ENCODE results near the gene RTL10.

Gene RTL10, protein sequence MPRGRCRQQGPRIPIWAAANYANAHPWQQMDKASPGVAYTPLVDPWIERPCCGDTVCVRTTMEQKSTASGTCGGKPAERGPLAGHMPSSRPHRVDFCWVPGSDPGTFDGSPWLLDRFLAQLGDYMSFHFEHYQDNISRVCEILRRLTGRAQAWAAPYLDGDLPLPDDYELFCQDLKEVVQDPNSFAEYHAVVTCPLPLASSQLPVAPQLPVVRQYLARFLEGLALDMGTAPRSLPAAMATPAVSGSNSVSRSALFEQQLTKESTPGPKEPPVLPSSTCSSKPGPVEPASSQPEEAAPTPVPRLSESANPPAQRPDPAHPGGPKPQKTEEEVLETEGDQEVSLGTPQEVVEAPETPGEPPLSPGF

DNA sequence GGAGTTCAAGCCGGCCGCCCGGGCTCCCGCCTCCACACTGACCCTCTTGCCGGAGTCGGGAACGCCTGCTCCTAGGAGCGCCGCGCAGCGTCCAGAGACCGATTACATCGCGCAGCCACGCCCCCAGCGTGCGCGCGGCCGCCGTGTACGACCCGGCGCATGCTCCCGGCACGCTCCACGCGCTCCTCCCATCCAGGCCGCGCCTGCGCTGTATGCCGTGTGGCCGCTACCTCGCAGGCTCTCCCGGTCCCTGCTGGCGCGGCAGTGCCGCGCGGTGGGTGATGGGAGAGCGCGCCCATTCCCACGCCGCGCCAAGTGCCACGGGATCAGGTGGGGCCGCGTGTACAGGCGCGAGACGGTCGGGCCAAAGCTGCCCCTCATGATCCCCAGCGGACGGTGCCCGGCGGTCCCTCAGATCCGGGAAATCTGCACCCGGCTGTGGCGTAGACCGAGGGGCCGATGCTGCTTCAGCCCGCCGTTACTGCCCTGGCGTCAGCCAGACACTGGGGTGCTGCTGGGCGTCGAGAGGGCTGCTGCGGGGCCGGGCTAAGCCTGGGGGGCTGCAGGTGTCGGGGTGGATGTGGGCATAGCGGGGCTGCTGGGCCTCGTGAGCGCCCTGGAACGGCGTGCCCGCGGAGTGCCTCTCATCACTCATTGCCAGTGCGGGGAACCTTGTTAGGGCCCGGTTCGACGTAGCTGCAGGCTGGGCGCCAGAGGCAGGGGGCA lies at the start of gene RTL10, which contains the start of gene GNB1L:
TSS of gene RTL10 (minus strand) at position 97 of the 726 bp plus-strand sequence. CDS start 2,613 bp downstream, outside the sequence.
TSS of gene GNB1L (minus strand) at position 97 of the 726 bp plus-strand sequence. CDS start 33,519 bp downstream, outside the sequence.
- DNase-seq (ENCODE audit: low spot score) = peak; percentile 98

DNA sequence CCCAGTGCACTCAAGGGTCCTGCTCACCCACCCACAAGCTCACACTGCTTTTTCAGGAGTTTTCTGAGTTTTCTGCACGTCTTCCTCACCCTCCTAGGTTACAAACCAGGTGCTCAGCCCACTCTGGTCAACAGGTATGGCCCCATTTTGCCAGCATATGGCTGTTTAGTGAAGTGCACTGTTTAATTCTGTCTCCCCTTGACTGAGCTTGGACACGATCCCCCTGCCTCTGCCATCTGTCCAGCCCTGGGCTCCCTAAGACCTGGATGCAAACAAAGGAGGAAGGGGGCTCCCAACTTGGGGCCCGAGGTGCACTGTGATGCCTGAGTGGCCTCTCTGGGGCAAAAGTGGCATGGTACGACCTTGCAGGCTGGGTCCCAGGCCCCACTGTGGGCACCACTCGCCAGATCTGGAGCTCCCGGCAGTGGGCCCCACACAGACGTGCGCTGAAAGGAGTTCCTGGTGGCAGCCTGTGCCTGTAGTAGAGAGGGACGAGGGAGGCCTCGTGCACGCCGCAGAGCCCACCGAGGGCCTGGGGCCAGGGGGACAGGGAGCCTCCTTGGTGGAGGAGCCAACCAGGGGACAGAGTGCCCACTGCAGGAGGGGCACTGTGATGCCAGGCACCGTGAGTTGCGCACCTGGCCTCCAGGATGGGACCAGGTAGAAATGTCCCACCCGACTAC lies 49.6 kb upstream of the RTL10 start:
- DNase-seq (ENCODE audit: low spot score) = no peak

DNA sequence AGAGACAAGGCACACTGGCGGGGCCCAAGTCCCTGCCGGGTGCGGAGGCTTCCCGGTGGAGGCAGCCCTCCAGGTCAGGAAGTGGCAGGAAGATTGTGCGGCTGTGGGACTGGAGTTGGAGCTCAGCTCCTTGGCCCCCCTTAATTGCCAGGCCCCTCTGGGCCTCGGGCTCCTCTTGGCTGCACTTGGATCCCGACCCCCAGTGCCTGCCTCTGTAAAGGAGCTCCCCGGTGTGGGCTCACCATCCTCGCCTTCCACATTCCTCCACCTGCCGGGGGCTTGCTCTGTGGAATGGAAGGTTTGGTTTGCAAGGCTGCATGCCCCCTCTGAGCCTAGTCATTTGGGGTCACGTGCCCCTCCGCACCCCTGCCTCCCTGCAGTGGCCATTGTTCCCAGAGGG lies 48.8 kb upstream of the RTL10 start:
- DNase-seq (ENCODE audit: low spot score) = no peak

DNA sequence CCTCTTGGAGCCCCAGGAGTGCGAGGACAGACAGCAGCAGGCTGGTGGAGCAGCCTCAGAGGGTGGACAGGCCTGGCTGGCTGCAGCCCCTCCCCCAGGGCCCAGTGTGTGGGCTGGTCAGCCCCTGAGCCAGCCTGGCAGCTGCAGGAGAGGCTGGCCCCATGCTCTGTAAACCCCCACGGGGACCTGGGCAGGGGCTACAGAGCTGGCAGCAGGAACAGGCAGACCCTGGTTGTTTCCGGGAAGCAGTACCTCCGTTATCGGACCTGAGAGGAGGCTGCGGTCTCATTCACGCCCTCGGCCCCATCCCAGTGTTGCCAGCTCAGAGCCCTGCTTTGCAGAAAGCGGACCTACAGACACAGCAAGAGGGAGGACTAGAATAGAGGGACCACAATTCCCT lies 48.4 kb upstream of the RTL10 start:
- no peak for DNase-seq (ENCODE audit: low spot score)

DNA sequence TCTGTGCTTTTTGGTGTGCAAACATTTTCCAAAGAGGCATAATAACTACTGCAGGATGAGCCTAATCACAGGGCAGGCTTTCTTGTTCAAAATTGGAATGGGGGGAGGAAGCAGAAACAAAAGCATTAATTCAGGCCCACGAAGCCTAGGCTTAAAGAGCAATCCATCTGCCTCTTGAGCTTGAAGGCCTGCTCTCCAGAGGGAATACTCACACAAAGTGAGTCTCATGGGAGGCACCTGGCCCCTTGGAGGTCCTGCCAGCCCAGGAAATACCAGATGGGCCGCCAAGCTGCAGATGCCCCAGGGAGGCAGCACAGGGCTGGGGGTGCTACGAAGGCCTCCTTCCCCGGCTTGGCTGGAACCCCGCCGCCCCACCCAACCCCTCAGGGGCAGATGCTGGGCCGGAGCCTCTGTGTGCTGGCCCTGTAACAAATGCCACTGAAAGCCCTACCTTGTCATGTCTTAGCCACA lies 47.6 kb upstream of the RTL10 start:
- DNase-seq (ENCODE audit: low spot score) = peak; percentile 57

DNA sequence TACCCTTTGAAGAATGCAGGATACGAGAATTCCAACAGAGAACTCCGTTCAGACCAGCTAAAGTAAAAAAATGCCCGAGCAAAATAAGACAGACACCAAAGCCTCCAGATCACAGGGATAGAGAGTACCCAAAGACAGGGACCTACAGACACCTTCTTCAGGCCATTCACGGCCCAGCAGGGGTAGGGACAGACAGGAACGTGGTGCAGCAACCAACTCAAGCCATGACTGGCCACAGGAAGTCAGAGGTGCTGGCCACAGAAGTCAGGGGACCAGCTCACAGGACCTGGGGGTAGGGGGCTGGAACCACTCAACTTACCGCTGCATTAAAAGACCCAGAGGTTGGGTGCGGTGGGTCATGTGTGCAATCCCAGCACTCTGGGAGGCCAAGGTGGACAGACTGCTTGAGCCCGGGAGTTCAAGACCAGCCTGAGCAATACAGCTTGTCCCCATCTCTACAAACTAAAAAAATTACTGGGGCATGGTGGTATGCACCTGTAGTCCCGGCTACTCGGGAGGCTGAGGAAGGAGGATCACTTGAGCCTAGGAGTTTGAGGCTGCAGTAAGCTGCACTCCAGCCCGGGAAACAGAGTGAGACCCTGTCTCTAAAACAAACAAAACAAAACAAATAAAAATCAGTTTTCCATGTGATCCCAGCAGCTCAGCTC lies 47.0 kb upstream of the RTL10 start:
- no peak for DNase-seq (ENCODE audit: low spot score)

DNA sequence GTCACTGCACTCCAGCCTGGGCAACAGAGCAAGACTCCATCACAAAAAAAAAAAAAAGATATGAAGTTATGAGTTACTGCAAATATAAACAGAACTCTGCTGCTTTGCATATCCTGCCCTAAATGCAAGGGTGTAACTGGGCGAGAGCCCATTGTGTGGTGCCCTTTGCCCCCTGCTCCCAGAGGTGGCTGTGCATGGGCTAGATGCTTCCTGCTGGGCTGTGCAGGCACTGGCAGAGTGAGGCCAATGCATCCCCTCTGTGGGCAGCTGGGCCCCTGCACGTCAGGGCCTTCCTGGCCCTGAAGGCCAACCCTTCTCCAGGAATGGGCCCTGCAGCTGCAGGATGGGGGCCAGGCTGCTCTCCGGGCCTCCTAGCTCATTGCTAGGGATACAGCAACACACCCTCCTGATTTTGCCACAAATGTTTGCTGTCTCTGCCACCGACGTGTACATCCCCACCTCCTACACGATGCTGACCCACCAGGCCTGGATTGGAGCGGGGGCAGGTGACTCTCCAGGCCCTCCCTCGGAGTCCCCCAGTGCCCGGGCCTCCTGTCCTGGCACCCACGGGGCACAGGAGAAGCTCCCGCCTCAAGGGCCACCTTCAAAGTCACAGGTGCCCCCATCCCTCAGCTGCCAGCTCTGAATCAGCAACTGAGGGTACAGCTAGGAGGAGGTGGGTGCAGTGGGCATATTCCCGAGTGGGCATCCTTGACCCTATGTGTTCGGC lies 46.2 kb upstream of the RTL10 start:
- DNase-seq (ENCODE audit: low spot score) = no peak

DNA sequence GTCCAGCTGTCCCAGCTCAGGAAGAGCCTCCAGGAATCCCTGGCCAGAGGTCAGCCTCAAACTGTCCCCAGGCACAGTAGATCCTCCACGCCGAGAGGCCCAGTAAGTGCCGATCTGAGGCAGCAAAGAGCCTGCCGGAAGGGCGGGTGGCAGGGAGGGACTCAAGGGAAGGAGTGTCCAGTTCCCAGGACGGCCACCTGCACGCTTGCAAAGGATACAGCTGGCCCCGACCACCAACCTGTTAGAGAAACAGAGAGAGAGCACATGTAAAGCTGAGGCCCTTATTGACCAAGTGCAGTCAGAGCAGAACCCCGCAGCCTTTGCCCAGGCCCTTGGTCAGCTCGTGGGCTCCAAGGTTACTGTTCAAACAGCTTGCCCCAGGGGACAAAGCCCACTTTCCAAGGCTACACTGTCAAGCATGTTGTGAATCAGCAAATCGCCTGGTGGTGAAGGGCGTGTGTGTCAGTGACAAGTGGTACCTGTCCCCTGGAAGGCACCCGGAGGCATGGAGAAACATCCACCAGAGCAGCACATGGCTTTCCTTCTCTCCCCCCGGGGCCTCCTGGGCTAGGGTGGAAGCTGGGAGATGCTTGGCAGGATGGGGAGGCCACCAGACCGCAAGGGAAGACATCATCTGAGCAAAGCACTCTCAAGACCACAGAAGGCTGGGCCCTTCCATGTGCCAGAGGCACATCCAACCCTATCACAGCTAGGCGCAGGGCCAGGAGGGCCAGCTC lies 44.3 kb upstream of the RTL10 start:
- no peak for DNase-seq (ENCODE audit: low spot score)

DNA sequence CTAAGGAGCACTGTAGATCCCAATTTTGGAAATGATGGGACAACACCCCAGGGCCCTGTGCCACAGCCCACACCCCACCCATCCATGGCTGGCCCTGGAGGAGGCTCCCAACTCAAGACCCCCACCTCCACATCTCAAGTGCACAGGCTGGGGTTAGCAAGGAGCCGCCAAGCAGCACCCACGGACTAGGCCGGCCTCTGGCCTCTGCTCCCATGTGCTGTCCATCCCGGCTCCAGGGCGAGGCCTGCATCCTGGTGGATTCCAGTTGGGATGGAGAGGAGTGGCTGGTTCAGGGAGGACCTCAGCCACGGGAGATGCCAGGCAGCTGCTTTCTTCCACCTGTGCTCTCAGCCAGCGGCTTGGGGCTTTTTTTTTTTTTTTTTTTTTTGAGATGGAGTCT lies 43.5 kb upstream of the RTL10 start:
- DNase-seq (ENCODE audit: low spot score) = no peak

DNA sequence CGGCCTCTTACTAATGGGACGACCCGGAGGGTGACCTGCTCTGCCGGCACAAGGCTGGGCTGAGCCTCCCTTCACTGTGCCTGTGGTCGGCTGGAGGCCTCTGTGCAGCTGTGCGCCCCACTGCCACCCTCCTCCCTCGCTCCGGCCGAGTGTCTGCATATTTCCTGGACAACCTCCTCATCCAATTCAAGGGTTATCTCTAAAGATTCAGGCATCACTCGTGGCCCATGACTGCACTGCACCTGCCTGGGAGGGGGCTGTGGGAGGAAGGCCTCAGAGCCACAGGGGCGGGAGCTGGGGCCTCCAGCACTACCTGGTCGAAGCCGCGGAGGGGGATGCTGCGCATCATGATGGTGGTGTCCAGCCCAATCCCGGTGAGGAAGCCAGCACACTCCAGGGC lies 43.1 kb upstream of the RTL10 start:
- DNase-seq (ENCODE audit: low spot score) = no peak

DNA sequence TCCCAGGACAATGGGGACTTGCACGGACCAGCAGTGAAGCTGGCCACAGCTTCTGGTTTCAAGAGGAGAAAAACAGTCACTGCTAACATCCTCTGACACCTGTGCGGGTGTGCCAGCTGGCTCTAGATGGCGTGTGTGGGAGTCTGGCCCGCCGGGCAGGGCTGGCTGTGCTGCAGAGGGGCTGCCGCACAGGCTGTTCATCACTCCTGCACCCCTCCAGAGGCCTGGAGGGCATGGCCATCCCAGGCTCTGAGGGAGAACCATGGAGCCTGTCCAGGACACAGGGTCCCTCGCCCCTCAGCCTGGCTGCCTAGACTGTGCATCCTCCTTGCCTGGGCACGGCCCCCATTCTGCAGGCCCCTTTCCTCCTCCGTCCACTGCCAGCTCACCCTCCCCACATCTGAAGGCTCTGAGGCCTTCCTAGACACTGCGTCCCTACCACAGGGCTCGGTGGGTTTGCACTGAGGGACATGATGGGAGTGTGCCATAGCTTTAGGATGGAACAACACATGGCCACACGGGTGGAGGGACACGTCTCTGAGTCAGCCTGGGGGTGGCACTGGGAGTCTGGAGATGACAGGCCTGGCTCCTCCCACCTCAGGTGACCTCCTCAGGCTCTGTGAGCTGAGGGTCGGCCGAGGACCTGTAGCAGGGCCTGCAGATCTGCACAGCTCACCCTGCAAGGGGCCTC lies 42.1 kb upstream of the RTL10 start:
- no peak for DNase-seq (ENCODE audit: low spot score)

DNA sequence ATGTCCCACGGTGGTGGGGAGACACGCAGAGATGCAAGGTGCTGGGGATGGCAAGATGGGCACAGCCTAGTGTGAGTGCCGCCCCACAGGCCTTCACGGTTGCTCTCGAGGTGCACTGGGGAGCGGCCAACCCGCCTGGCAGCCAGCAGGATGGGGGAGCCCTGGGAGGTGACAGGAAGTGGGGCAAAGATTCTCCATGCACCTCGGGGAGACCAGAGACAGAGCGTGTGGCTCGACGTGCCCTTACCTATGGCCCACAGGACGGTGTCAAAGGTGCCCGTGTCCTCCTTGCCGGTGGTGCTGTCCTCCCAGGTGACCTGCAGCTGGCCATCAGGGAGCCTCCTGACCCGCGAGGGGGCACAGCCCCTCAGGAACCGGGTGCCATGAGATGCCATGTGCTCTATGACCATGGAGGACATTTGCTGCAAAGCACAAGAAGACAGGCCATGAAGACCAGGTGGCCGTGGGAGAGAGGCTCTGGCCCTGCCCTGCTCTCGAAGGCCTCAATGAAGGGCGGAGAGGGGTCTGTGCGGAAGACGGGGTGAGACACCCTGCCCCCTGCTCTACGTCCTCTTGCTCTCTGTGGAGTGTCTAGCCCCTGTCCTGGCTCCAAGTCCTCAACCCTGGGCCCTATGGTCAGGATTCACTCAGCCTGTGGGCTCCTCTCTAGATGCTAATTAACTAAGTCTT lies 40.6 kb upstream of the RTL10 start:
- DNase-seq (ENCODE audit: low spot score) = no peak

DNA sequence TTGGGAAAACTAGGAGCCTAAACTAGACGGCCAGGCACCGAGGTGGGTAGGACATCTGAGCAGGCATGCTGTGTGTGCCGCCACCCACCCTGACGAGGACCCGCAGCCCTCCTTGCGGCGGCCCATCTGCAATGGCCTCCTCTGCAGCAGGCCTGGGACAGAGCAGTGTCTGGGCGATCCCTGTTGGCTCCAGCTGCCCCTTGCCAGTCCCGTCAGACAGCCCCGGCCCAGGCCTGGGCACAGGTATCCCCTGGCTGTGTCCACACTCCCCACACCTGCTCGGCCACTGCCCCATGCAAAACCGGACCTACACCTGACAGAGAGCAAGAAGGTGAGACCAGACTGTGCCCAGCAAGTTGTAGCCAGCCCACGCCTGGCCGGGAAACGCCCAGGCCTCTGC lies 38.7 kb upstream of the RTL10 start:
- DNase-seq (ENCODE audit: low spot score) = no peak

DNA sequence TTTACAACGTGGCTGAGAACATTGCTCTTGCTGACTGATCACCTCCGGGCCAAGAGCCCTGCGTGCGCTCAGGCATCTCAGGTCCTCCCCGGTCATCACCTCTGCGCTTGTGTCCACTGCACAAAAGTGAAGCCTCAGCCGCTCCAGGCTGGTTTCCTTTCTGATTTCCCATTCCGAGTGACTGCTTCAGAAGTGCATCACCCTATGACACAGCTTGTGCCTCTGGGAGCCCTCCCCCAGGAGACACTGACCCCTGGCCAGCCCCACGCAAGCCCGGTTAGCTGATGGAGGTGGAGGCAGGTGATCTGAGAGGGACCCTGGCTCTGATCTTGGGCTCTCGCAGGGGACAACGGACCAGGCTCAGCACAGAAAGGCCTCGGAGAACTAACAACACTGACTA lies 38.3 kb upstream of the RTL10 start:
- no peak for DNase-seq (ENCODE audit: low spot score)

DNA sequence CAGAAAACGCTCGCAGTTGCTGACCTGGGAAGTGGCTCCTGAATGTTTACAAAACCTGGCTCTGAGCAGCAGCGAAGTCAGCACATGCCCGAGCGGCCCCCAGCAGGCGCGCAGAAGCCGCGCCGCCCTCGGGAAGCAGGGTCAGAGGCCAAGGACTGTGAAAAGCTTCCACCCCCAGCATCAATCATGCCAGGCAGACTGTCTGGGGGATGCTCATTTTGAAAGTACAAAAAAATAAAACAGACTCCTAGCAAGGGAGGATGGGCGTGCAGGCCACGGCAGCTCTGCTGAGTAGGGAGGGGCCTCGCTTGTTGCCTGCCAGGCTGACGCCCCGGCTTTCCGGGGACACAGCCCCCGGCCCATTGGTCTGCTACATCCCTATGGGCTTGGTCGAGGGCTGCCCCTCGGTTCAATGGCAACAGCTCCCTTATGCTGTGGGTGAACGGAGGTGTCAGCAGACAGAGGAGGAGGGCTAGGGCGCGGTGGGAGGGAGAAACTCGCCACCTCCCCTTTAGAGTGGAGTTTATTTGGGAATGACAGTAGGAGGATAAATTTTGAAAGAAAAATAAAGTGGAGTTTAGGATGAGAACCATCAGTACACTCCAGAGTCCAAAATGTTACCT lies 37.7 kb upstream of the RTL10 start:
- DNase-seq (ENCODE audit: low spot score) = no peak

DNA sequence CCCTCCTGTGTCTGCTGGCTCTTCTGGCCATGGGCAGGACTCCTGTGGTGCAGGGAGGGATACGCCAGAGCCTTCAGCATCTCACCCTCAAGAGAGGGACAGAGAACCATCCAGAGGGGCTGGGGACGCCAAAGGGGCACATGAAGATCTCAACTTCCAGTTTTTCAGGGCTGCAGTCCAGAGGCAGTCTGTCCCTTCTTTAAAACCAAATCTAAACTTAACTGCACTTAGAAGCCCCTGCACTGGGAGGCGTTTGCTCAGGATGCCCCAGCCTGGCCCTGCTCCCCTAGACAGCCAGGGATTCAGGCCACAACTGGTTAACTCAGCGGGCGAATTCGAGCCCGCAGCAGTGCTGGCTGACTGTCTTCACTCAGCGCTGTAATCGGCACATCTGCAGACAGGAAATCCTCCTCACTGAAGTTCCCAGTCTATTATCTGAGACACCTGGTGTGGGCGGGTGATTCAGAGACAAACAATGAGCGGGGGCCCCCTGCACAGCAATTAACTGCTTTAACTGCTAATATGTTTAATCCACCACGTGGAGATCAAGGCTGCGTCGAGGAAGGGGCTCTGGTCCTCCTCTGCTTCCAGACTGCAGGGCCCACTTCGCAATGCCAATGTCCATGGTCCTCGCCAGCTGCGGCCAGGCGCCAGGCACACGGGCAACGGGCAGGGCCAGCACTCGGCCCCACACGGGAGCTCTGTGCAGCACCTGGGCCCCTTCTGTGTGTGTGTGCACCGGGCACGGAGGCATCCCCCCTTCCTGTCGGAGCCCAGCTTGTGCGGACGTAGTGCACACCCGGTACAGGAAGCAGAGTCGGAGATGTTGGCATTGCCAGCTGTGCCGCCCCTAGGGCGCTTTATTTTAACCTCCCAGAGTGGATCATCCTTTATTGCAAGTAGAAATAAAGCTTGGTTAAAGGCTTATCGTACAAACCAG lies 36.9 kb upstream of the RTL10 start:
- peak; percentile 42 for DNase-seq (ENCODE audit: low spot score)

DNA sequence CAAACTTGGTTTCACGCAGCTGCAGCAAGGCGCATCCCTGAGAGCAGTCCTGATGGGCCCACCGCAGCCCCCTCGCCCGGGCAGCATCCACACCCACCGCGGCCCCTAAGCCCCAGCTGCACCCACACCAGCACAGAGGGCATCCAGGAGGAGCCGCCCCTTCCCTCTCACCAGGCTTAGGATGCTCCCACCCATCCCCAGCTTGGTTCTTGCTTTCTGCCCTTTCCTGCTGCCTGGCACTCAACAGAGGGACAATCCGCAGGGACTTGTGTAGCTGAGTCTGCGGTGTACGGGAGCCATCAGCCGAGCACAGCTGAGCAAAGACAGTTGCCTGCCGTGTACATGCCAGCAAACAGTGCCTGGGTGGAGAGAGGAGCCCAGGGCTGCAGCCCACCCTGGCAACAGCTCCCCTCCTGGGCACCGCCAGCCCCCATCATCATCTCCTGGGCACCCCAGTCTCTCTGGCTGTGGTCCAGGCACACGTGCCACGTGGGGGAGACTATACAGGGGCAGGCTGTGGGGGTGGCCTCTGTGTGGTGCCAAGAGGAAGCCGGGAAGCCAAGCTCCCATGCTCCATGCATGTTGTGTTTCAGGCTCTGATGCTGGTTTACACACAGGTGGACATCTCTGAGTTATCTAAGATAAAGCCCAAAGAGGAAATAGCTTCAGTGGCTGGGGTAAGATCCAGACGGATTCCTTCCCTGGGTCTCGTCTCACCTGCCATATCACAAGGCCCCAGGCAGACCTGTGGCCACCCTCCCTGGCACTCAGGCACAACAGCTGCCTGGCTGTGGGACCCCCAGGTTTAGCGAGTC lies 36.0 kb upstream of the RTL10 start:
- no peak for DNase-seq (ENCODE audit: low spot score)

All from COLO829 (cell line).